ENCODE measurements around the gene BRSK2.
"Not testable (repeated sequence)": the region's sequence is repeated elsewhere in the genome, so short reads cannot be mapped to it uniquely, and the experiment has no call there.

The BRSK2 gene

DNA sequence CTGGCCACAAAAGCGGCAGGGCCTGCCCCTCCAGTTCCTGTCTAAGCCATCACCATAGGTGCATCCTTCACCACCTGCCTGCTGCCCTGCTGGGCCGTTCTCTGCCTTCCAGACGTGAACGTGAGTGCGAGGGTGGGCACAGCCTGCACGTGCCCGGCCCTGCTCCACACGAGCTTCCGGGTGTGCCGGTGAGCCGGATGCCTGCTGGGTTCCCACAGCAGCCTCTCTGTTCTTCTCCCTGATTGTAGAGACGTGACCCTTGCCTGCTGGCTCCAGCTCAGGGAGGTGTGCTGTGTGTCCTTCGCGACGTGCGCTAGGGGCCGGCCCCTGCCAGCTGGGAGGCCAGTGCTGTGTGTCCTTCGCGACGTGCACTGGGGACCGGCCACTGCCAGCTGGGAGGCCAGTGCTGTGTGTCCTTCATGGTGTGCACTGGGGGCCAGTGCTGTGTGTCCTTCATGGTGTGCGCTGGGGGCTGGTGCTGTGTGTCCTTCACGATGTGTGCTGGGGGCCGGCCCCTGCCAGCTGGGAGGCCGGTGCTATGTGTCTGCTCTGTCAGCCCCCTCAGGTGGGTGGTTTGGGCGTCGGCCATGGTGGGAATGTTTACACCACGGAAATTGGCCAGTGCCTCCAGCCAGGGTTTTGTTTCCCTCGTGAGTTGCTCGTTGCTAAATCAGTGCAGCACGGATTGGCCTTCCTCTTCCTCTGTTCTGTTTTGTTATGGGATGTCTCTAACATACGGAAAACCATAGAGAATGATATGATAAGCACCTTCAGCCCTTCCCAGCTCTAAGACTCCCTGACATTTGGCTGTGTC is 35.4 kb upstream of the BRSK2 start:
- no peak for DNase-seq

DNA sequence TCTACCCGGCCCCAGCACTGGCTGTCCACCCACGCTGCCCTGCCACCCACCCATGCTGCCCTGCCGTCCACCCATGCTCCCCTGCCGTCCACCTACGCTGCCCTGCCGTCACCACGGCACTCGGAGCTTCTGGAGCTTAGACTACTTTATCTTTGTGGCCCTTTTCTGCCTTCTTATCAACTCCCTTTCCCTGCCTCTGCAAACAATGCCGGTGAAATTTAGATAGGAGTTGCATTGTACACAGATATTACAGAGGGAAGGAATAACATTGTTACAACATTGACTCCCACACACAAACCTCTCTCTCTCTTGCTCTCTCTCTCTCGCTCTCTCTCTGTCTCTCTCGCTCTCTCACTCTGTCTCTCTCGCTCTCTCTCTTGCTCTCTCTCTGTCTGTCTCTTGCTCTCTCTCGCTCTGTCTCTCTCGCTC is 33.7 kb upstream of the BRSK2 start:
- DNase-seq, result no peak

DNA sequence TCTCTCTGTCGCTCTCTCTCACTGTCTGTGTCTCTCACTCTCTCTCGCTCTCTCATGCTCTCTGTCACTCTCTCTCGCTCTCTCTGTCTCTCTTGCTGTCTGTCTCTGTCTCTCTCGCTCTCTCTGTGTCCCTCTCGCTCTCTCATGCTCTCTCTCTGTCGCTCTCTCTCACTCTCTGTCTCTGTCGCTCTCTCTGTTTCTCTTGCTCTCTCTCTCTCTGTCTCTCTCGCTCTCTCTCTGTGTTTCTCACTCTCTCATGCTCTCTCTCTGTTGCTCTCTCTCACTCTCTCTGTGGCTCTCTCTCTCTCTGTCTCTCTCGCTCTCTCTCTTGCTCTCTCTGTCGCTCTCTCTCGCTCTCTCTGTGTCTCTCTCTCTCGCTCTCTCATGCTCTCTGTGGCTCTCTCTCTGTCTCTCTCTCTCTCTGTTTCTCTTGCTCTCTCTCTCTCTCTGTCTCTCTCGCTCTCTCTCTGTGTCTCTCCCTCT is 33.2 kb upstream of the BRSK2 start:
- DNase-seq, result no peak

DNA sequence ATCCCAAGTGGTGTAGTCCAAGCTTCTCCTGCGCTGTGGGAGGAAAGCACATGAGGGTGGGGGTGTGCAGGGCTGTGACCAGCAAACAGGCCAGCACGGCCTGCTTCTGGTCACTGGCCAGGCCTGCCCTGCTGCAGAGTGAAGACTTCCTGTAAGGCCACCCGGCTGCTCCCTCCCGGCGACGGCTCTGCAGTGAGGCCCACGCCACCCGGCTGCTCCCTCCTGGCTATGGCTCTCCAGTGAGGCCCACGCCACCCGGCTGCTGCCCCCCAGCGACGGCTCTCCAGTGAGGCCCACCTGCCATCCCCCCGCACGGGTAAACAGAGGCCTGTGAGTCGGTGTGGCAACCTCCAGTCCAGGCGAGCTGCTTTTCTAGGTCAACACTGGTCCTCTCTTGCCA is 31.4 kb upstream of the BRSK2 start:
- no peak for DNase-seq

DNA sequence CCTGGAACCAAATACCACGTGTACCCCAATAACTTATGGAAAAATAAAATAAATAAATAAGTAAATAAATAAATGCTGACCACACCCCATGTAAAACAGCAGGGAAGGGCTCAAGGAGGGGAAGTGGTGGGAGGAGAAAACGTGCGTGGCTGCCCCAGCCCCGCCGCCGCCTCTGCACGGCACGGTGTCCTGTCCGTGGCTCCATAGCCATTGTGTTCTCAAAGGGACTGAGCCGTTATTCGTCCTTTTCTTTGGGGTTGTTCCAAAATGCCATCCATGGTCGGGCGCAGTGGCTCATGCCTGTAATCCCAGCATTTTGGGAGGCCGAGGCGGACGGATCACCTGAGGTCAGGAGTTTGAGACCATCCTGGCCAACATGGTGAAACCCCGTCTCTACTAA is 30.8 kb upstream of the BRSK2 start:
- not testable (repeated sequence) for DNase-seq

DNA sequence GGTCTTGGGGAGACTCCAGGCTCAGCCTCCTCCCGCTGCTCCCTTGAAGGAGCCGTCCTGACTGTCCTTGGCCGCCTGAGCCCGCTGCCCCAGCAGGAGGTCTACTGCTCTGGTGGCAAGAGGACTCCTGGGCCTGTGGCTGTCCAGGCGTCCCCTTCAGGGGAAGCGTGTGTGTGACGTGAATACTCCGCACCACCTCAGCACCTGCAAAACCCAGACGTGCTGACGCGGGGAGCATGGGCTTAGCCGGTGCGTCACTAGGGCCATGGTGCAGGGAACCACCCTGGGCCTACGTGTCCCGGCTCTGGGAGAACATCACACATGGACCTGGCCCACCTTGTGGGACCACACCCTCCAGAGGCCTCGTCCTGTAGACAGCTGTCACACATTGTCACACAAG is 30.2 kb upstream of the BRSK2 start:
- no peak for DNase-seq

DNA sequence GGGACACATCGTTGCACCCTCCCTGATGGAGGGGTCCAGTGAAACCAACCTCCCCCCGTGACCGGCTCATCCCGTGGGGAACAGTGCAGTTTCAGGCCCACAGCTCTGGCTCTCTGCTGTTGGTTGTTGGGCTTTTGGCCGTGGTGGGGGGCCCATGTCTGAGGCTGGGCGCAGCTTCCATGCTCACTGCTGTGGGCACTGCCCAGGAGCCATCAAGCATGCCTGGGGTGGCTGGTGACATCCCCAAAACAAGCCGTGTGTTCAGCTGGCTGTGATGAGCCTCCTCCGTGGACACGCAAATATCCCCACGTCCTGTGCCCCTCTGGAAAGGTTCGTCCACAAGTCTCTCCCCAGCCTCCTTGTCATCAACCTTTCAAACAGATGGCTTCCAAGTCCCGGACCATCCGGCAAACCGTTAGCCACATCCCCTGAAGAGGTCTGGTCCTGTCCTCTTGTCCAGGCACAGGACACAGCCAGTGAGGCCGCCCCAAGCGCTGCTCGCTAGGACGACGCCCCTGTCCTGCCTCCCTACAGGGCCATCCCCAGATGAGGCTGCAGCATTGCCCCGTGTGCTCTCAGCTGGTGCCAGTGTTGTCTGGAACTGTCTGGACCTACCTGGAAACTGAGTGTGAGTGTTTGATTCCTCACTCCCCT is 29.4 kb upstream of the BRSK2 start:
- DNase-seq, result no peak

DNA sequence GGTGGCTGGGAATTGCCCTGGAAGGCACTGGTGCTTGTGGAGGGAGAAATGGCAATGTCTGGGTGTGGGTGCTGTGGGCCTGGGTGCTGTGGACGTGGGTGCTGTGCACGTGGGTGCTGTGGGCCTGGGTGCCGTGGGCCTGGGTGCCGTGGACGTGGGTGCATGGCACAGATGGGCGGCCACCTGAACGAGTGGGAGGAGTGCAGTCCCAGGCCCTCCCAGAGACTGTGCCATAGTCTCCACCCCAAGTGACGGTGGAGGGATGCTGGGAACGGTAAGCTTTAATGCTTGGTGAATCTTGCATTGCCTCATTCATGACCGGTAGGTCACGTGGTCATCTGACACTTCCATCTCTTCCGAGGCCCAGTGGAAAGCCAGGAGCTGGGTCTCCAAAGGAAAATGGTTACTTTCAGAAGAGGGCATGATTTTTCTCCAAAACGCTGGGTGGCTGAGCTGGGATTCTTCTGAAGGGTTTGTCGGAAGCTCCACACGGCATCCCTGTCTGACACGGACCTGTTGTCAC is 28.8 kb upstream of the BRSK2 start:
- DNase-seq, result no peak

DNA sequence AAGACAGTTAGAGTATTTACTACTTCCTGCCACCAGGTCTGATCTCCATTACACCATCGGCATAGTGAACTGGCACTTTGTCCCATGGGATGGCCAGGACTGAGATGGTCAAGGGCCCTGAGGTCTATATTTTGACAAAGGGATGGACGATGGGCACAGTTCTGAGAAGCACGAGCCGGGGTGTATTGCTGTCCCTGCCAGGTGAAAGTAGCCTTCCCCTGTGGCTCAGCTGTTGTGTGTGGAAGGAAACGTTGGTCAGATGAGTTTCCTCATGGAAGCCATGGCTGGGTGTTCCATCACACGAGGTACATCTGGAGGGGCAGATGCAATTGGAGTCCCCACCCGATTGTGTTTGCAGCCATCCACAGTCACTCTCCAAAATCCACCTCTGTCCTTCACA is 27.9 kb upstream of the BRSK2 start:
- no peak for DNase-seq

DNA sequence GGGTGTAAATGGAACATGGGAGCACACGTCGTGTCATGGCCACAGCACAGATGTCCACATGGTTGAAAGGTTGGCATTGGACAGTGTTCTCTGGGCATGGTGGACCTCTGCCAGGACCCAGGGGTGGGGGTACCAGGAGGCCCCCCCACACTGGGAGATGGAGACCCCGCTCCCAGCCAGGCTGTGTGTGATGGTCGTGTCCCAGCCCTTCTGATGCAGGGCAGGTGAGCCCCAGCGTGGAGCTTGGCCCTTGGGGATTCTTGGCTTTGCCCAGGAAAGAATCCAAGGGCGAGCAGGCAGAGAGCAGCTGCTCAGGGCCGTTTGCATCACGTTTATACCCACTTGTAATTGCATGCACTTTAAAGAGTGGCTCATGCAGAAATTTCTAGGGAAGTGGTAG is 22.0 kb upstream of the BRSK2 start:
- no peak for DNase-seq

DNA sequence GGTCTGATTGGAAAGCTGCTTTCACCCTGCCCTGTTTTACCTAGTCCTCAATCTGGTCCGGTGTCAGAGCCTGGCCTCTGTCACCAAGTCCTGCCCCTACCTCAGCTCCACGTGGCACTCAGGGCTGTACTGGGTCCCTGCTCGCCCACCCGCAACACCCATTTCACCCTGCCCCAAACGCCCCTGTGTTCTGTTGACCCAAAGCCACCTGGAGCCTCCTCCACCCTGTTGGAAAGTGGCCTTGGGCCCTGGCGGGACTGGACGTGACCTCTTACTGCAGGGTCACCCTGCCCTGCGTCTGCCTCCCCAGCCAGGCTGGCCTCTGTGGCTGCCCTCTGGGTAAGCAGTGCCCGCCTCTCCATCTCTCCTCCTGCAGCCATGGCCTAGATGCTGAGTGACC is 21.5 kb upstream of the BRSK2 start:
- no peak for DNase-seq

DNA sequence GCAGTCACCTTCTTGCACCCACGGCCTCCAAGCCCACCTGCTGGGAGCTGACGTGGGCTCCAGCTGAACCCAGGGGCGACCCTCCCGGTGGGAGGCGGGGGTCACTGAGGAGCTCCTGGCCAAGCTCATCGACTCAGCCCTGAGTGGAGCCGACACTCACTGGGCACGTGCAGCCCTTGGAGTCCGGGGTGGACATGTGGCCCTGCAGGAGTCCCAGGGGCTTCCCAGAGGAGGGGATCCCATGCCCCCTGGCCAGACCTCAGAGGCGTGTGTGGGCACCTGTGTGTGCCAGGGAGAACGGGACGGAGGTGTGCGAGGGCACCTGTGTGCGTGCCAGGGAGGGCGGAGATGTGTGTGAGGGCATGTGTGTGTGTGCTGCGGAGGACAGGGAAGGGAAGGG is 20.8 kb upstream of the BRSK2 start:
- no peak for DNase-seq

DNA sequence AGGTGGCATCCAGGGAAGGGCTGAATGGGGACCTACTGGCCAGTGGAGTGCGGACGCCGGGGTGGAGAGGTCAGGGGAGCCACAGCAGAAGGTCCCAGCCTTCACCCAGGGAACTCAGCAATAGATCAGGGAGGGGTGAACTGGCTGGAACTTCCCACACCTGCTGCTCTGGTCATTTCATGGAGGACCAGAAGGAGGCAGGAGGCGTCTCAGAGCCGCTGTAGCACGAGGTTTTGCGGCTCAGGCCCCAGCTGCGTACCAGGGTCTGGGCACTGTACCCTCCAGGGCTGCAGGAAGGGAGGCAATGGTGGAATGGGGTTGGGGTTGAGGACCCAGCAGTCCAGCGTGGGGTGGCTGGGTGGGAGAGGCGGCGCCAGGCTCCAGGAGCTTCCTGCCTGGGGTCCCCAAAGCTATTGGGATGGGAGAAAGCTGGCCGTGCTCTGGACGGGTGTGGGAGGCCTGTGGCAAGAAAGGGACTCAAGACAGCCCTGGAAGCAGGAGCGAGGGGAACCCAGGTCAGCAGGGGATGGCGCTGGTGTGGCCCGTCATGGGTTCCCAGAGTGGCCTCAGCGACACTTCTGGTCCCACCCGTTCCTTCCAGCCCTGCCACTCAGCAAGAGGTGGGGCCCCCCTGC is 20.2 kb upstream of the BRSK2 start:
- no peak for DNase-seq

DNA sequence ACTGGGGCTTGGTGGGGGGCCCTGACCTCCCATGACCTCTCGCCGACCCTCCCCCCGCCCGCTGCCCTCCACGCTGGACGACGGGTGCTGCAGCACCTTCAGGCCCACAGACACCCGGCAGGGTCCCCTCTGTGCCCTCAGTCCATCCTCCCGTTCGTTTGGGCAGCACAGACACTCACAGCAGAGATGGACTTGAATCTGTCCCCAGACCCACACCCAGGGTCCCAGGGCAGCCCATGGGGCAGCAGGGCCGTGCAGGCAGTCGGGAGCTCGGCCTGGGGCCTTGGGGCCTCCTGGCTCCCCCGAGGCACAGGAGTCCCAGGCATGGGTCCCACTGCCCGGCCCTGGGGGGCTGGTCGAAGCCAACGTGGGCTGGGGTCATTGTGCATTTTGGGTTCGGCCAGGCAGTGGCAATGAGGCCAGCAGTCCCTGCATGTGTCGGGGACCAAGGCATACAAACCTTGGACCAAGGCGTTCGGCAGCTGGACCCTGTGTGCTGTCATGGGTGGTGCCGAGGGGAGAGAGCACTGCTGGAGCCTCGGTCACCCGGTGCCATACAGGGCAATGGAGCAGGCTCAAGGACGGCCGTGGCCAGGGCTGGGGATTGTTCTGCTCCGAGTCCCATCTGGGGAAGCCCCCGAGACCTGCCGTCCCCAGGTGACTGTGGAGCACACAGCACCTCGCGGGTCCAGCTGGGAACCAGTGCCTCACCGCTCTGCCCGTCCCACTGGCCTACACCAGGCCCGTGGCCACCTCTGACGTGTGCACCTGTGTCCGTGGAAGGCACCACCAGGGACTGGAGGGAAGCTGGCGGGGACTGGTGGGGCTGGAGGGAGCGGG is 19.3 kb upstream of the BRSK2 start:
- no peak for DNase-seq

DNA sequence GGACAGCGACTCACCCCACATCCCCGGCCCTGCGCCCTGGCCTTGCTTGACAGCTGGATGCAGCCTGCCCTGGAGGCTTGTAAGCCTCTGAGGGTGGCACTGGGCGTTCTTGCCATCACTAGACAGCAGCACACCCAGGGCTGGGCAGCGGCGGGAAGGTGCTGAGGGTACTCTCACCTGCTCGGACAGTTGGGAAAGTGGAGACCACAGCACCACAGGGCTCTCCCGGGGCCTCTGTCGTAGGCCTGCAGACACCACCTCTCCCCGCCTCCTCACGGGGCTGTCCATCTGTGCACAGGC is 18.8 kb upstream of the BRSK2 start:
- DNase-seq, result no peak

DNA sequence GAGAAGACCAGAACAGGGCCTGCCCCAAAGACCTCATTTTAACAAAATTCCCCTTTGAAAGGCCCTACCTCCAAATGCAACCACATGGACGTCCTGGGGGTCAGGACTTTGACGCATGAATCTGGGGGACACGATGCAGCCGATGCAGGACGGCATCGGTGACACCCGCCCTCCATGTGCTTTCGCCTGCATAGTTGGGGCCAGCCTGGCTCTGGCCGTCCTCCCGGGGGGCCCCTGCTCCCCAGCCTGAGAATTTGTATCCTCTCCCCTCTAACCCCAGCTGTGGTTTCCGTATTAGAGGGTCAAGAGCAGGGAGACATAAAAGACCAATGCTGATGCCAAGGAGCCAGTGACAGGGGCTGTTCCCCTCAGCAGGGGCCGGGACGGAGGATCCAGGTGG is 18.4 kb upstream of the BRSK2 start:
- DNase-seq, result no peak

DNA sequence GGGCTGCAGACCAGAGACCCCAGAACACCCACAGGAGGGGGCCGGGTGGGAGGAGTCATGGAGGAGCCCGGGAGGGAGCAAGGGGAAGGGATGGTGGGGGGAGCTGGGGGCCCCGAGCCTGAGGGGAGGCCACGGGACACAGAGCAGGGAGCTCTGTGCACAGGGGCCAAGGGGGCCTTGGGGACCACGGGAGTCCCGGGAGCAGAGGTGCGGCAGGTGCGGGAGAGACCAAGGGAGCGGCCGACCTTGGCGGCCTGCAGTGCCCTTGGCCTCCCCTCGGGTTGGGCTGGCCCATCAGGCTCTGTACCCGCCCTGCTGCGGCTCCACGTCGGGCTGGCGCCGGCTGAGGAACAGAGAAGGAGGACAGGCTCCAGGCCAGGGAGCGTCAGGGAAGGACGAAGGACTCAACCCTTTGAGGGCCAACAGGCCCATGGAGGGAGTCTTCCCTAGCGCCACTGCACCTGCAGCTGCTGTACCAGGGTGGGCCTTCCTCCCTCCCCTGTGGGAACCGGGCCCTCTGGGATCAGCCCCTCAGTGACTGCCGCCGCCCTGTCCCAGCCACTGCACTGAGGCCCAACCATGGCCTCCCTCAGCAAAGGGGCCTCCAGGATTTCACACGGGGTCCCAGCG is 17.8 kb upstream of the BRSK2 start:
- no peak for DNase-seq

DNA sequence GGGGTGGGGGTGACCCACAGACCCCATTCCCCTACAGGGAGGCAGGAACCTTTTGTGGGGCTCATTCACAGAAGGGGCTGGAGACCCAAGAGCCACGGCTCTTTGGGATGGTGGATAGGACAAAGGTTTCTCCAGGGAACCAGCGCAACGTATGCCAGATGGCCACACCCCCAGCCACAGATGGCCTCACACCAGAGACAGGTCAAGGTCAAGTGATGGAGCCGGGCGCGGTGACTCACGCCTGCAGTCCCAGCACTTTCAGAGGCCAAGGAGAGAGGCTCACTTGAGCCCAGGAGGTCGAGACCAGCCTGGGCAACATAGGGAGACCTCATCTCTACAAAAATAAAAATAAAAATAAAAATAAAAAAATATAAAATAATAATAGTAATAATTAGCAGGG is 17.1 kb upstream of the BRSK2 start:
- DNase-seq, result no peak

DNA sequence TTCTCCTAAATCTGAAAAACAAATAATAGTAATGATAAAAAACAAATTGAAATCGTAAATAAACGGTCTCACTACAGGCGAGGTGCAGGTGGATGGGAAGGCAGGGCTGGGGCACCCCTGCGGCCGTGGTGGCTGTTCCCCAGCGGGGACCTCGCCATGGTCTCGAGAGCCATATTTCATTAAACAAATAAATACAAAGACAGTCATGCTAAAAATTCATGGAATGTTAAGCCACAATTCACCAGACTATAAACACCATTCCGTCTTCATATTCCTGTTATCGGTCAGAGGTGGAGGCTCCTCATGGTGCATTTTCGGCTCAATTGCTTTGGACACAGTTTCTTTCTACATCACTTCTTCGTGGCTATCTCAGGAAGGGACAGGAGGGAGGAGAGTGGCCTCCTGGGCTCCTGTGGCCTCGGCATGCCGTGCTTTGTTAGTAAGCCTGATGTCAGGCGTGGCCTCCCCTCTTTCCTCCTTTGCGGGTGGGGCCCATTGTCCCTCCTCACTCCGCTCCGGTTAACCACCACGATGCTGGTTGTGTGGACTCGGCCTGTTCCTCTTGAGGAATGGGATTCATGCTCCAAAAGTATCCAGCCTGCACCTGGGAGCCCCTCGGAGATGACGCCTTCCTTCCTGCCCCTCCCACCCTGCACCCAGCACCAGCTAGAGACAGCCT is 16.1 kb upstream of the BRSK2 start:
- no peak for DNase-seq

DNA sequence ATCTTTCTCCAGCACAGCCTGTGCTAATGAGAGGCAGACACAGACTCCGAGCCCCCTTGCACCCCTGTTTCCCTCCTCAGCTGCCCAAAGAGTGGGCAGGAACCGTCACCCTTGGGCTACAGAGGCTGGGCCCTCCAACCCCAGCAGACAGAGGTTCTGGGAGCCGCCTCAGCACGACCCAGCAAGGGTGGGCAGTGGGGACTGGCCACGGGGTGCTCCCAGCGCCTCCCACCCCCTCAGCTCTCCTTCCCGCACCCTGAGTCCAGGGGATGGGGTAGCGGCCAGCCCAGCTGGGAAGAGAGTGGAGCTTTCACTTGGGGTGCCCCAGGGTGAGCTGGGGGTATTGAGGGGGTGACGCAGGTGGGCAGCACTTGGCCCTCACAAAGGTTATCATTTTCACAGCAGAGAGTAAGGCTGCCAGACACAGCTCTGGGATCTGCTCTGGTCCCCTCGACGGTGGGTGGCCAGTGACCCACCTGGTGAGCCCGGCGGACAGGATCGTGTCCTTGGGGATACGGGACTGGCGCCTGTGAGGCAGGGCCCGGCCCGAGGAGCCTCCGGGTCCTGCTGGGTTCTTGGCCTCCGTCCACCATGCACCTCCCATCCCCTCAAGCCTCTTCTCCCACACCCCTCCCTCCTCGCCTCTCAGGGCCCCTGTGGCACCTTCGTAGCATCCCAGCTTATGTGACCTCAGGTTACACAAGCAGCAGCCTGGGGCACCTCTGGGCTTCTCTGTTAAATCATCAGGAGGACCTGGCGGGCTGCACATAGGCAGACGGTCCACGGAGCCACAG is 14.4 kb upstream of the BRSK2 start:
- no peak for DNase-seq

DNA sequence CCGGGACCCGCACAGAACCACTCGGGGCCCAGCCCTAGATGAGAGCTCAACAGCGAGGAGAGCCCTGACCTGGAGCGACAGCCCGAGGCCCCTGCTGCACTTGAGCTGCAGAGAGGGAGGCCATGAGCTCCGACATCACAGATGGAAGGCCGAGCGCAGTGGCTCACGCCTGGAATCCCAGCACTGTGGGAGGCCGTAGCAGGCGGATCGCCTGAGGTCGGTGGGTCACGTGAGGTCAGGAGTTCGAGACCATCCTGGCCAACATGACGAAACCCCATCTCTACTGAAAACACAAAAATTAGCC is 13.8 kb upstream of the BRSK2 start:
- DNase-seq, result no peak
